HTR-8/SVneo (cell line): ENCODE measurements around the gene ACAN.
"Not testable (repeated sequence)": the region's sequence is repeated elsewhere in the genome, so short reads cannot be mapped to it uniquely, and the experiment has no call there.

ENCODE experiments used
- DNase-seq: peaks from one replicate; pipeline ENCODE4 v3.0.0; 2011; ENCODE audit warnings: low spot score, mixed read lengths; ENCODE audit not compliant: insufficient read length
- FAIRE-seq: peaks from 2 replicates; lab custom pipeline; 2011; peaks lifted over from hg19 to GRCh38; lab: Jason Lieb, UNC

The ACAN gene

DNA sequence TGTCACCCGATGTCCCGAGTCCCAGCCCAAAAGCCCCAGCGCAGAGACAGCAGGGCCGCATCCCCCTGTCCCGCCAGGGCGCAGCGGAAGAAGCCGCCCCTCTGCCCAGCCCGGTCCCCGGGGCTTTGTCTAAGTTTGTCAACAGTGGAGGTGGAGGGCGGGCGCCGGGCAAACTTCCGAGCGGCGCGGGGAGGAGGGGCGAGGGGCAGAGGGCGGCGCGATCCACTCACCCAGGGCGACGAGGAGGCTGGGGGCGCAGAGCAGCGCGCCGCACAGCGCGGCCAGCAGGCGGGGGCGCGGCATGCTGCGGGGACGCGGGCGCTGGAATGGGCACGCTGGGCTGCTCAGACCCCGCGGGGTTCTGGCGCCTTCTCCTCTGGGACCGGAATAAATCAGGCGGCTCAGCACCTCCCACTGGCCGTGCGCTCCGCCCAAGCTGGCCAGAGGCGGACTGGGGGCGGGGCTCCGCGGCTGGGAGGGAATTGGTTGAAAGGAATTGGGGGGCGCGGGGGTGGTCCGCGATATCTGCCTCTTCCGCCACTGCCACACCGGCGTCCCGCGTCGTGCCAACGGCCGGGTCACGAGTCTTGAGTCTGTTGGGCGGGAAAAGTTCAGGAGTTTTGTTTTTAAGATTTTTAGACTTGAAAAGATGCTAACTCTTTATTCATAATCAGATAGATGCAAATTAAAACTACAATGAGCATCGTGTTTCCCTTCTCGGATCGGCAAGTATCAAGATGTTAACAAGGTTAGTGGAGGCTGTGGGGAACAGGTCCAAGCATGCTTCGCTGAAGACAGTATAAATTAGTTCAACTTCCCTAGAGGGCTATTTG, 110.0 kb downstream of the ACAN start, which contains the start of gene MFGE8:
Gene MFGE8 (minus strand): TSS at position 363 of the 833 bp plus-strand sequence. CDS start 60 bp downstream, at position 303.
- DNase-seq (peak; percentile 78), FAIRE-seq (peak; percentile 64)

GRCh38 chr15:88913850-88914169, 110.6 kb downstream of the ACAN start:
- DNase-seq (peak; percentile 23), FAIRE-seq (no peak)

- no peak for DNase-seq
- FAIRE-seq, result no peak
Measured at GRCh38 chr15:88915354-88915753, 112.1 kb downstream of the ACAN start.

DNA sequence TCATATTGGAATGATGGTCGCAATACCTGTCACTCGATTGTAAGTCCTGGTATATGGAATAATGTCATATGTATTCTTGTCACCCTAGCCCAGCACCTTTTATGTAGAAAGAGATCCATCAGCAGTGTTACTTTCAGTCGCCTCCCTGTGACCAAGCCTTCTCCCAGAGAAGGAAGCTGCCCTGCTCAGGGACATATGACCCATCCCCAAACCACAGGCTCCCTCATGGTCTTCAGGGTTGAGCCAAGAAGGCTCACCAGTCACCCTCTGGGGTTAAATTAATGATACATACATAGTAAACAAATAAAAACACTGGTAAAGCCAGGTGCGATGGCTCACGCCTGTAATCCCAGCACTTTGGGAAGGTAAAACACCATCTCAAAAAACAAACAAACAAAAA, 114.5 kb downstream of the ACAN start:
- DNase-seq (no peak), FAIRE-seq (no peak)

GRCh38 chr15:88918738-88919137, 115.5 kb downstream of the ACAN start:
- DNase-seq (peak; percentile 83), FAIRE-seq (peak; percentile 73)

DNA sequence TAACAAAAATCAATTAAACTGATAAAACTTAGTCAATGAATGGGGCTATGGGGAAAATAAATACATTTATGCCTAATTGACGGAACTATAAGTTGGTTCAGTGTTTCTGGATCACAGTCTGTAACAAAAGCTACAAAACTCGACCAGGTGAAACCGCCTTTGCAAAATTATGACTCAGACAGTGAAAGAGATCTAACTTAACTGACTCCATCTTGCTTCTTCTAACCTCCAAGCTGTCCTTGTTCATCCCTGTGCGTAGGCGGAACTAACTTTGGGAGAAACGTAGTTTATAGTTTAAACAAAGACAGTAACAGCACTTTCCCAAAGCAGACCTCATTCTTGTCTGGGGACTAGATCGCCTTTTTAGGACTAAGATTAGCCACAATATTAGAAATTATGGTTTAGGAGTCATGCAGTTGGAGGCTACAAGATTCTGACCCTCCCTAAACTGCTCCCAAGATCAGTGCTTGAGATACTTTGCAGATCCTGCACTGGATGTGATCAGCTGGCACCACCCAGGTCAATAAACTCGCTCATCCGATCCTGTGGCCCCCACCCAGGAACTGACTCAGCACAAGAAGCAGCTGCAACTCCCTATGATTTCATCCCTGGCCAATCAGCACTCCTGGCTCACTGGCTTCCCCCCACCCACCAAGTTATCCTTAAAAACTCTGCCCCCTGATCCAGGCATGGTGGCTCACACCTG, 117.1 kb downstream of the ACAN start:
- no peak for FAIRE-seq
- DNase-seq, result no peak

DNA sequence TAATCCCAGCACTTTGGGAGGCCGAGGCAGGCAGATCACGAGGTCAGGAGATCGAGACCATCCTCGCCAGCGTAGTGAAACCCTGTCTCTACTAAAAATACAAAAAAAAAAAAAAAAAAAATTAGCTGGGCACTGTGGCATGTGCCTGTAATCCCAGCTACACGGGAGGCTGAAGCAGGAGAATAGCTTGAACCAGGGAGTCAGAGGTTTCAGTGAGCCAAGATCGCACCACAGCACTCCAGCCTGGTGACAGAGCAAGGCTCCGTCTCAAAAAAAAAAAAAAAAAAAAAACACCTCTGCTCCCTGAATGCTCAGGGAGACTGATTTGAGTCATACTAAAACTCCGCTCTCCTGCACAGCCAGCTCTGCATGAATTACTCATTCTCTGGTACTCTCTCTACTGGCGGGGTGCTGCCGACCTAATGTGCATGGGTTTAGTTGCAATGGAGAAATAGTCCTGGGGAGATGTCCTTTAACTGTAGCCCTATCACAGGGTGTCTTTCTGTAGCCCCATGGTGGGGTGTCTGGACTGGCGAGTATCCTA, 117.7 kb downstream of the ACAN start:
- not testable (repeated sequence) for DNase-seq, FAIRE-seq
